Endodermal cell (in vitro differentiated cells): ENCODE measurements around the gene MTA2. TPM values are rescaled to one million over a fixed set of nuclear protein-coding genes. Genes with fewer than 3 reads are reported as not detected.

Source experiments
- DNase-seq: peaks from one replicate; pipeline ENCODE4 v3.0.0-alpha.2; 2017
- H3K27ac ChIP-seq: 2 replicates; pipeline ENCODE4 v1.5.1; 2013; ENCODE audit warnings: mild to moderate bottlenecking, low read depth, low read length, moderate library complexity
- H3K27me3 ChIP-seq: 2 replicates; pipeline ENCODE4 v1.6.1; 2013; ENCODE audit warnings: mild to moderate bottlenecking, low read length, moderate library complexity; ENCODE audit not compliant: insufficient read depth, control insufficient read depth, poor library complexity, severe bottlenecking
- H3K36me3 ChIP-seq: 2 replicates; pipeline ENCODE4 v1.7.0; 2013; ENCODE audit warnings: mild to moderate bottlenecking, low read length, moderate library complexity; ENCODE audit not compliant: control insufficient read depth, insufficient read depth
- H3K4me1 ChIP-seq: one replicate; pipeline ENCODE4 v1.7.0; 2013; ENCODE audit warnings: low read length; ENCODE audit not compliant: control insufficient read depth, insufficient read depth
- H3K4me3 ChIP-seq: 2 replicates; pipeline ENCODE4 v1.5.1; 2013; ENCODE audit warnings: mild to moderate bottlenecking, low read length, moderate library complexity
- H3K9ac ChIP-seq: 2 replicates; pipeline ENCODE4 v1.6.1; 2013; ENCODE audit warnings: mild to moderate bottlenecking, low read length, moderate library complexity; ENCODE audit not compliant: poor library complexity, severe bottlenecking; ENCODE audit errors: extremely low read depth
- H3K9me3 ChIP-seq: 2 replicates; pipeline ENCODE4 v1.6.1; 2013; ENCODE audit warnings: mild to moderate bottlenecking, low read length, moderate library complexity; ENCODE audit not compliant: control insufficient read depth
- H3K27ac Mint-ChIP-seq: 2 replicates; pipeline ENCODE4 v1.8.0; 2020; ENCODE audit warnings: mixed read lengths
- H3K27me3 Mint-ChIP-seq: 2 replicates; pipeline ENCODE4 v1.8.0; 2021; ENCODE audit warnings: mild to moderate bottlenecking, mixed read lengths; ENCODE audit not compliant: insufficient read depth
- H3K36me3 Mint-ChIP-seq: 2 replicates; pipeline ENCODE4 v1.8.0; 2020; ENCODE audit warnings: low read depth, mixed read lengths
- H3K4me1 Mint-ChIP-seq: 2 replicates; pipeline ENCODE4 v1.8.0; 2020; ENCODE audit warnings: mixed read lengths
- H3K4me3 Mint-ChIP-seq: 2 replicates; pipeline ENCODE4 v1.8.0; 2020; ENCODE audit warnings: mild to moderate bottlenecking, moderate library complexity, mixed read lengths
- H3K9me3 Mint-ChIP-seq: 2 replicates; pipeline ENCODE4 v1.8.0; 2020; ENCODE audit warnings: mild to moderate bottlenecking, mixed read lengths
- CTCF ChIP-seq: fragments of 200-600 bp; sonication (generic); conservative IDR thresholded peaks from 2 replicates; pipeline ENCODE4 v1.5.0; 2021; ENCODE audit warnings: antibody characterized with exemption, mild to moderate bottlenecking
- WGBS, 2 experiments: methylation state at CpG; one replicate each; pipeline versions ENCODE4 v1.1.5 to v1.1.7; 2013; ENCODE audit warnings: missing lambda C conversion rate in 2 of 2, mixed read lengths in 1 of 2; ENCODE audit not compliant: insufficient coverage in 1 of 2, insufficient read length in 1 of 2; 5-methylcytosine and 5-hydroxymethylcytosine counted together
- total RNA-seq, 2 donors: library from RNA; stranded (reverse); fragmentation: NEBNext Ultra II Directional in 1 of 2; extraction: Animal tissue kit (Norgen Biotek cat#: 25700) in 1 of 2; gene quantifications; 2 replicates in 1 of 2; 3 replicates in 1 of 2; pipeline ENCODE4 v1.2.1, GENCODE V29; 2021

The MTA2 gene
- total RNA-seq, 2 donors from 2014 or later: 131 to 155 TPM

- Histone ChIP-seq H3K9ac (no peak overlapping the region), H3K4me3 (no peak overlapping the region), H3K27me3 (no peaks in the 10 kb centered on the region), H3K27ac (no peak overlapping the region), H3K9me3 (no peaks in the 10 kb centered on the region), H3K4me1 (peaks cover 7% of the 10 kb centered on the region), H3K36me3 (no peaks in the 10 kb centered on the region)
- H3K9me3 Mint-ChIP-seq: no peaks in the 10 kb centered on the region
- no peak overlapping the region for H3K27ac Mint-ChIP-seq
- no peaks in the 10 kb centered on the region for H3K27me3 Mint-ChIP-seq
- peaks cover 11% of the 10 kb centered on the region for H3K36me3 Mint-ChIP-seq
- WGBS, 2 experiments: 91 to 98% methylated on average over 5 to 7 of the region's 7 CpGs
- peaks cover 22% of the 10 kb centered on the region for H3K4me1 Mint-ChIP-seq
- TF ChIP-seq CTCF: no peak
- no peak overlapping the region for H3K4me3 Mint-ChIP-seq
- DNase-seq: no peak
Measured at GRCh38 chr11:62615521-62615920, 13.9 kb upstream of the MTA2 start.

GRCh38 chr11:62614275-62614674 is 12.6 kb upstream of the MTA2 start:
- Histone ChIP-seq H3K36me3 (no peaks in the 10 kb centered on the region), H3K9ac (no peak overlapping the region), H3K27ac (no peak overlapping the region), H3K4me3 (no peak overlapping the region), H3K27me3 (no peaks in the 10 kb centered on the region), H3K9me3 (no peaks in the 10 kb centered on the region), H3K4me1 (peaks cover 7% of the 10 kb centered on the region)
- Mint-ChIP-seq H3K36me3 (peaks cover 14% of the 10 kb centered on the region), H3K27ac (peak overlapping the region; percentile 91), H3K9me3 (no peaks in the 10 kb centered on the region), H3K4me3 (no peak overlapping the region), H3K4me1 (peaks cover 22% of the 10 kb centered on the region), H3K27me3 (no peaks in the 10 kb centered on the region)
- peak; percentile 89 for DNase-seq
- WGBS, 2 experiments: 66 to 85% methylated on average over 6 to 8 of the region's 8 CpGs
- no peak for TF ChIP-seq CTCF

GRCh38 chr11:62613291-62613778 is 11.7 kb upstream of the MTA2 start:
- no peak overlapping the region for H3K9ac ChIP-seq
- no peak overlapping the region for H3K4me3 ChIP-seq
- no peaks in the 10 kb centered on the region for H3K9me3 ChIP-seq
- no peaks in the 10 kb centered on the region for H3K36me3 ChIP-seq
- no peak overlapping the region for H3K27ac ChIP-seq
- H3K27me3 ChIP-seq: no peaks in the 10 kb centered on the region
- Mint-ChIP-seq H3K27ac (peak overlapping the region; percentile 91), H3K36me3 (peaks cover 9% of the 10 kb centered on the region), H3K9me3 (no peaks in the 10 kb centered on the region), H3K4me3 (peak overlapping the region; percentile 74), H3K27me3 (no peaks in the 10 kb centered on the region), H3K4me1 (peaks cover 22% of the 10 kb centered on the region)
- no peak for DNase-seq
- TF ChIP-seq CTCF: no peak
- 91 to 94% methylated on average over 8 to 15 of the region's 15 CpGs for WGBS, 2 experiments
- H3K4me1 ChIP-seq: peaks cover 7% of the 10 kb centered on the region
